Activated CD4-positive, alpha-beta T cell treated with anti-CD3 and anti-CD28 coated beads, Interleukin-2, amount 50 U/mL, for 4 hours (primary cell): Measurements from ENCODE around the gene CPO.
"Not testable (repeated sequence)": the region's sequence is repeated elsewhere in the genome, so short reads cannot be mapped to it uniquely, and the experiment has no call there.

Source experiments
- DNase-seq, 2 experiments: peaks; one replicate each; pipeline ENCODE4 v3.0.0-alpha.2; 2020

The CPO gene

DNA sequence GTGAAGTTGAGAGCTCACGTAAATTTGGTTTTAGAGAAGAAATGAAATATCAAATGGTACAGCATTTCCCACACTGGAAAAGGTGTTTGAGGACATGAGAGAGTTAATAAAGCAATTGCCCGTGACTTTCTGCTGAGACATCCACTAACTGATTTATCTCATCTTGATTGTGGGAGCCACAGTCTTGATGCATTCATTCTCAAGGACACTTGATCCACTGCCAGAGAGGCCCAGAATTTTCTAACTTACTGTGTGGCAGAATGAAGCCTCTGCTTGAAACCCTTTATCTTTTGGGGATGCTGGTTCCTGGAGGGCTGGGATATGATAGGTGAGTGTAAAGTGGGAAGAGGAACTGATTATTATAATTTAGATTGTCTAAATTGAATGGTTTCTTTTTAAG, at the start of gene CPO:
CPO (plus strand) TSS at position 179 of the 400 bp plus-strand sequence; CDS start at position 261, 82 bp downstream.
- DNase-seq, result no peak

DNA sequence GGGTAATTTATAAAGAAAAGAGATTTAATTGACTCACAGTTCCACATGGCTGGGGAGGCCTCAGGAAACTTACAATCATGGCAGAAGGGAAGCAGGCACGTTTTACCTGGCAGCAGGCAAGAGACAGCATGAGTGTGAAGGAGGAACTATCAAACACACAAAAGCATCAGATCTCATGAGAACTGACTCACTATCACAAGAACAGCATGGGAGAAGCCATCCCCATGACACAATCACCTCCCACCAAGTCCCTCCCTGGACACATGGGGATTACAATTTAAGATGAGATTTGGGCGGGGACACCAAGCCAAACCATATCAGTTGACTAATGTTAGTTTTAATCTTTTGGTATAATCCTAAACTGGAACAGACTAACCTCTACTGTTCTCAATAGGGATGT, 49.1 kb upstream of the CPO start:
- DNase-seq, result no peak

- DNase-seq, result no peak
Observed at GRCh38 chr2:206890926-206891325, 48.4 kb upstream of the CPO start.

- DNase-seq, result no peak
Observed at GRCh38 chr2:206915121-206915520, 24.2 kb upstream of the CPO start.

GRCh38 chr2:206918263-206918662, 21.1 kb upstream of the CPO start:
- no peak for DNase-seq

GRCh38 chr2:206920310-206920709, 19.0 kb upstream of the CPO start:
- no peak for DNase-seq

DNA sequence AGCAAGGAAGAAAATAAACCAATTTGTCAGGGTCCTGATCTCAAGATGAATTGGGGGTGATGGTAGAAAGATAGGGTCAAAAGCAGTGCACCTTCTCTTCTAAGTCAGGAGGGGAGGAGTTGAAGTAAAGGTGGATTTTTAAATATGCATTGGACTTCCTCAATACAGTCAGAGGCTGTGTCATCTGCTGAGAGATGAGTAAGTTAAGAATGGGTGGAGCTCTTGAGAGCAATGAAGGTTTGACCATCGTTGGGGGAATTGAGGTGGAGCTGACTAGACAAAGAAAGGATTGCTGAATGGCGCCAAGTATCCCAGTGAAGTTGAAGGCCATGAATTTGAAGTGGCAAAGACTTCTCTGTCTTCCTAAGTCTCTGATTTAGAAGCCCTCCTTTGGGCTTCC, 18.4 kb upstream of the CPO start:
- DNase-seq, result no peak

- DNase-seq, result no peak
Observed at GRCh38 chr2:206921529-206921928, 17.8 kb upstream of the CPO start.

DNA sequence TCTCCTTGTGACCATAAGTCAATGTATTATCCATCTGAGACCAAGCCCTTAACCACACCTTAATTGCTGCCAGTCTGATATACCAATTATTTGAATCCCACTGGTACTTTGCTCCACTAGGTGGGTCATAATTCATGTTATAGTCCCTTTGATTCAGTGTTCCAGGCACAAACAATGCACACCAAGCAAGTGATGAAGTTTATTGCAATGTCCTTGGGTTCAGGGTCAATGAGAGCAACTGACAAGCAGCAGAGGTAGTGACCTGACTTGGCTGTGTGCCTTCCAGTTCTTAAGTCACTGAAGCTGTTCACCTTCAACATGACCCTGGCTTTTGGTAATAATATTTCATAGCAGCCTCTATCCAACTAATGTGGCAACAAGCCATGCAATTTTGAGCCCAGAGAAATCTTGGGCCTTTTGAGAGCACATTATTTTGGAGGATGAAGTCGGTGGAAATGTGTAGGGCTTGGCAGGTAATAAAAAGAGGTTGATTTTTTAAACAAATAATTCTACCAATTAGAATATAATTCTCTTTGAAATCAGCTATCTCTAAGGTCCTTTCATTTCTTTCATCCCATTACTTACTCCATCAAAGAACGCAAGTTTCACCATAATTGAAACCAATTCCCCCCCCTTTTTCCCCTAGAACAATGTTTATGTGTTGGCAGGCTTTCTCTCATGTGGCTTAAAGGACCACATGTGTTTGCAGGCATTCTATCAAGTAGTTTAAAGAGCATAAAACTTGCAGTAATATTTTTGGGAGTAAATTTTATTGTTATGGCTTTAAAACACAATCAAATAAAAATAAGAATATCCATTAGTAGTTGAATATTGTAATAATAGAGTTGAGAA, 3.1 kb upstream of the CPO start:
- DNase-seq, result no peak

DNA sequence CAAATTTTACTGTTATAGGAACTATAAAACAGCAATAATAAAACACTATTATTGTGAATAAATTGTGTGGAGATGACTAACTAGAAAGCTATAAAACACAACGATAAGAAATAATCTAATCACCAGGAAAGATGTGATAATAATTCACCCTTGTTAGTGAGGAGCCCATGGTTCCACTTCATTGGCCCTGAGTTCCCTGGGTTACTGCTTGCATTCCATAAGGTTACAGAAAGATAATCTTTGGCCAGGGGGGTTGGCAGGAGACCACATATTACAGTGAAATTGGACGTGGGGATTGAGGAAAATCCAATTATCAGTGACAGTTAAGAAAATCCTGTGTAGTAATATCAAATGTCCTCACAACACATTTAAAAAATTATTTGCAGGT, 2.5 kb upstream of the CPO start:
- DNase-seq, result no peak

DNA sequence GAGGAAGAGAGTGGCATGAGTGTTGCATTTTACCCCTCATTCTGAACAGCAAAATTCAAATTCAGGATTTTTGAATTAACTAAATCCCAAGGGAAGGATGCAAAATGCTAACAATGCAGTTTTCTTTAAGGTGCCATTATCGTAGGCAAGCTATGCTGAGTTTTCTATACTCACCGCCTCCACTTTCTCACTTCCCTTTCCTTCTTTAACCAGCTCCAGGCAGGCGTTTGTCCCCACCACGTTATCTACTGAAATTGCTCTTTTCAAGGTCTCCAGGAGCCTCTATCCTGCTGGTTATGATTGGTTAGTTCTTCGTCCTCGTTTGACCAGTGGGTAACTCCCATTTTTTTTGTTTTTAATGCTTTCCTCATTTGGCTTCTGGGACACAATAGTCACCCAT, 1.8 kb upstream of the CPO start:
- DNase-seq, result no peak

DNA sequence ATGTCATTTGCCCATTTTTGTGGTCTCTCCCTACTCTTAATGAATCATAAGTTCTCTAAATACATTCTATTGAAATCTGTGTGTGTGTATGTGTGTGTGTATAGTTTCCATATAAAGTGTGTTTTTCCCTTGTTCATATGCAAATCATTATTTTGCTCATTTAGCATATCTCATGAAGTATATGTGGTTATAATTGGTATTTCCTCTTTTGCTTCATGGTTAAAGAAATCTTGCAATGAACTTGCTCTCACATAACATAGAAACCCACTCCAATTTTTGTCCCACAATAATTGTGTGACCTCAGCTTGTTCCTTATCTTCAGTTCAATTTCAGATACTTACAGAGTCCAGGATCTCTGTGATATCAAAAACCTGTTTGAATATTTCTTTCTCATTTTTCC, 1.2 kb downstream of the CPO start:
- no peak for DNase-seq

DNA sequence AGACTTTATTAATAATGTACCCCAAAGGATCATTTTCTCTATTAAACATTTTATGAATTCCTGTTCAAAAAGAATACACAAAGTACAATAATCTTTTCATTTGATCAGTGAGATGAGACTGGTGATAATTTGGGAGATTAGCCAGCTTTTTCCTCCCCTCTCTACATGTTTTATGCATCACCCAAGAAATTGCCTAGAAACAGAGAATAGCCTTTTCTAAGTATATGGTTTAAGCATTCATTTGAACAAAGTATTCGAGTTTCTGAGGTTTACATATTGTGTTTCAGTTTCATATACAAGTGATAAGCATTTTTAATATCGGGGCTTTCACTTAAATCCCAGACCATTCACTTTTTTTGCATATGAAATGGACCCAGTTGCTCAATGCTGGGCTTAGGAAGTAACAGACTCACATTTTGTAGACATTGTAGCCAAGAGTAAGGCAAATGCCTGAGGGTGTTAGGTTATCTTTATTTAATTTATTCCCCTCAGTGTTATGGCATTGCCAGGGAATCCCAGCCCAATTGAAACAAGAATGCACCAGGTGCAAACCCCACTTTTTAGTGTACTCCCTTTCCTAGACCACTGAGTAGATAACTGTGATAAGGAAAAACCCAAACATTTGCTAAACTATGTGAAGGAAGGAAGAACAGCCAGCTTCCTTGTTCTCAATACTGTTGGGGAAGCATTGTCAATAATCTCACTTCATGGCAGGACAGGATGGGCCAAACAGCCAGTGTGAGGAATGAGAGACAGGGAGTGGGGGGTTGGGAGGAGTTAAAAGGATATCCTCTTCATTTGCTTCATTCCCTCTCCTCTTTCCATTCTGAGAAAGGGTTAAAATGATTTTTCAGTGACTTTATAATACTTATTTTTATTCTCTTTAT, 3.5 kb downstream of the CPO start:
- no peak for DNase-seq

DNA sequence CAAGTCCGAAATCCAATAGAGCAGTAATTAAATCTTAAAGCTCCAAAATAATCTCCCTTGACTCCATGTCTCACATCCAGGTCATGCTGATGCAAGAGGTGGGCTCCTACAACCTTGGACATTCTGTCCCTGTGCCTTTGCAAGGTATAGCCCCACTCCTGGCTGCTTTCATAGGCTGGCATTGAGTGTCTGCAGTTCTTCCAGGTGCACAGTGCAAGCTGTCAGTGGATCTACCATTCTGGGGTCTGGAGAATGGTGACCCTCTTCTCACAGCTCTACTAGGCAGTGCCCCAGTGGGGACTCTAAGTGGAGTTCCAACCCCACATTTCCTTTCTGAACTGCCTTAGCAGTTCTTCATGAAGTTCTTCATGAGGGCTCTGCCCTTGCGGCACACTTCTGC, 14.1 kb downstream of the CPO start:
- DNase-seq, result not testable (repeated sequence)

DNA sequence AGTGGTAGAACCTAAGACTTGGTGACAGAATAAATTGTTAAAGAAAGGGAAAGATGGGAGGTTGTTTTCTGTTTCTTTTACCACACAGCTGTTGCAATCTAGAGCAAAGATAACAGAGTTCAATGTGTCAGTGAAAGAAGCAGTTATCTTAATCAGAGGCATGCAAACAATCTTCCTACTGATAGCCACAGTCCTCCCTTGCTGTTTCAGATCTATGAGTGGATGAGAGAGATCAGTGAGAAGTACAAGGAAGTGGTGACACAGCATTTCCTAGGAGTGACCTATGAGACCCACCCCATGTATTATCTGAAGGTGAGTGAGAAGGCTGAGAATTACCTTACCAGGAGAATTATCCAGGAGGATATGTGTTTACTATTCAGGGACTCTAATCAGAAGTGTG, 15.9 kb downstream of the CPO start:
- no peak for DNase-seq

- DNase-seq, result no peak
Observed at GRCh38 chr2:206958261-206958660, 18.9 kb downstream of the CPO start.

- no peak for DNase-seq
Observed at GRCh38 chr2:206962966-206963365, 23.6 kb downstream of the CPO start.

DNA sequence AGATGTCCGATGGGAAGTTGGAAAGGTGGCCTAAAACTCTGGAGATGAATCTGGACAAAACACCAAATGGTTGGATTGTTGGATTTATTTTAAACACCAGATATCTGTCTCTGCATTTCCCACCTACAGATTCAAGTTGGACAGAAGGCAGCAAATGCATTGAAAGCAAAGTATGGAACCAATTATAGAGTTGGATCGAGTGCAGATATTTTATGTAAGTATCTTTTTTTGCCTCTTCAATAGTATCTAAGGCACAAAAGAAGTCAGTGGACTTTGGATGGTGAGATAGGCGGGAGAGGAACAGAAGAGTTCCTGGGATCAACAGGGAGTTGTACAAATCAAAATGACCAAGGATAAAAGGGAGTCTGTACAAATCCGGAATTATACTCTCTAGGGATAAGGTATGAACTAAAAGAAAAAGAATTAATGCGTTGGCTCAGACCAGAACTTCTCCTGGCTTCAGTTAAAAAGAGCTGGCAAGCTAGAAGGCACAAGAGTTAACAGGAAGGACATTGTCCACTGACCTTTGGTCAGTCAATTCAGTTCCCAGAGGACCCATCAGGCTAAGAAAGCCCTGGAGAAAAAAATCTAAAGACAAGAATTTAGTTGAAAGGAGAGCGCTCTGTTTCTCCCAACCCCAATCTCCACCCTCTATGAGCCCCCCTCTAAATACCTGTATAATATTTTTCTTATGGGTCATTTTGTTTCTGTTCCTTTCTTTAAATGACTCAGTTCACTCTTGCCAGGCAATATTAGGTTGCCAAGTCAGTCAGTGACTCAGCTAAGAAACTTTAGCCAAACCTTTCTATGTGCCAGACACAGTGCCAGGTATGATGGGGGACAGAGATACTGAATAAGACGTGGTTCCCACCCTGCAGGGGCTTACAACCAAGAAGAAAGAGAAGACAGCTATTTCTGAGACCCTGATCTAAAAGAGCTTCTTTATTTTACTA, 29.1 kb downstream of the CPO start:
- no peak for DNase-seq

- no peak for DNase-seq
Observed at GRCh38 chr2:206969192-206969591, 29.9 kb downstream of the CPO start.

DNA sequence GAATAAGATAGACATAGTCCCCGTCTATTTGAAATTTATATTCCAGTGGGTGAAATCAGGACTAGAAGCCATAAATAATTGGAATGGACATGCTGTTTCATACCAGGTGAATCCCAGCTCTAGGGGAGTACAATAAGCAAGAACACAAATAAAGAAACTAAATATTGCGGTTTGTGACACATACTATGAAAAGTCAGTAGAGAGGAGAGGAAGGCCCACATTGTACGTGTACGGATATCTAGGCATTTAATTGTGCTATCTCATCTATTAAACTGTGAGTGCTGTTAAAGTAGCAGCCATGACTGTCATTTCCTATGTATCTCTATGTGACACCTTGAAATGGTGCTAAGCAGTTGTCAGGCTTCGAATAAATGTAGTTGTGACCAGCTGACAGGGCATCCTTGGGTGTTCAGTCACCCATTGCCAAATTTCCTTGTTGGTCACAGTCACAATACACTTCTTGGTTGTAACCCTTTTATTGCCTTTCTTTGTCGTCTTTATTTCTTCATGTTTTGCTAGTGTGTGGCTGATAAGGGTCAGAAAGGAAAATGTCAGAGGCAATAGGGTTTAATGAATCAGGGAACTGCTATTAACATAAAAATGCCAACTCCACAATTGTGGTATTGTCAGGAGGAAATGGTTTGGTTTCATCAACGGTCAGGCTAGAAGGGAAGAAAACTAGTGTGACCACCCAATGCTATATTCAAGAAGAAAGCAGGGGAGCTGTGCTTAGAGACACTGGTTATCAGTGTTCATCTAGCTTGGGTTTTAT, 31.5 kb downstream of the CPO start:
- no peak for DNase-seq

DNA sequence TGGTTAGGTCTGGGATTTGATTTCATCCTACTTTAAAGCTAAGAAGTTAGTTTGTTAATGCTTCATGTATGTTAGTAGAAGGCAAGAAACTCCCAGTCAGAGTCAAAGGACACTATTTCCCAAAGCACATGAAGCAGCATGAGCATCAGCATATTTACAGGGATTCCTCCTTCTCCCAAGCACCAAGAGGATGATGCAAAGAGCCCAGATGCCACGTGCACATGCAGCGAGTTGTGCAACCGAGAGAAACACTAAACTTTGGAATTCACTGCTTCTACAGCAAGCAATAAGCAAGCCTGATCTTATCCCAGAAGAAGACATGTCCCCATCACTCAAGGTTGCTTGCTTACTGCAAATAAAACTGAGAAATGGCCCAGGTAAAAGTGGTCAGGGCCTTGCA, 32.5 kb downstream of the CPO start:
- no peak for DNase-seq

DNA sequence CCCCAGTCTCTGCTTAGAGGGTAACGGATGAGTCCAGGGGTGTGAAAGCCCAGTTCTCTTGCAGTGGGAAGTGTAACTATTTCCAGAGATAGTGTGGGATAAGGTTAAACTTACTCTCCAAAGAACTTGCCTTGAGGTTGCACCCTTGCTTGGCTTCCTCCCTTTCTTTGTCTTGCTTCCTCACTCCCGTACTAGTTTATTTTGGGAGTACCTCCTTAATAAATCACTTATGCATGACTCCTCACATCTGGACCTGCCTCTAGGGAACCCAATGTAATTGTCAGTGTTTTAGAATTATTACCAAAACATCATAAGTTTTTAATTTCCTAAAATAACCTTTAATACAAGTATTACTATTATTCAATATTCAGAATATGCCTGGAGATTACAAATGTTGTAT, 35.2 kb downstream of the CPO start:
- DNase-seq, result no peak
